Upper lobe of left lung (tissue), 6 donors: ENCODE measurements around the gene NOX5. TPM values are rescaled to one million over a fixed set of nuclear protein-coding genes. Genes with fewer than 3 reads are reported as not detected.

Experiments used
- ATAC-seq, 2 donors: fragments of 200-7000 bp; cut with Tn5 transposase; one replicate each; pipeline ENCODE4 v1.9.1; 2022; ENCODE audit warnings: mild to moderate bottlenecking in 2 of 2, moderate library complexity in 2 of 2; ENCODE audit not compliant: low FRiP score in 2 of 2
- DNase-seq, 2 donors: peaks; one replicate each; pipeline ENCODE4 v3.0.0-alpha.2; 2019 to 2020
- H3K27ac ChIP-seq, 4 donors: fragments of 200-600 bp; sonication (generic); one replicate each; pipeline ENCODE4 v1.5.1; 2016 to 2019
- H3K27me3 ChIP-seq, 4 donors: fragments of 200-600 bp; sonication (generic); one replicate each; pipeline ENCODE4 v1.5.1; 2017 to 2019
- H3K36me3 ChIP-seq, 4 donors: fragments of 200-600 bp; sonication (generic); one replicate each; pipeline ENCODE4 v1.5.1; 2016 to 2019
- H3K4me1 ChIP-seq, 4 donors: fragments of 200-600 bp; sonication (generic); one replicate each; pipeline ENCODE4 v1.5.1; 2018 to 2019
- H3K4me3 ChIP-seq, 4 donors: fragments of 200-600 bp; sonication (generic); one replicate each; pipeline ENCODE4 v1.5.1; 2017 to 2019; ENCODE audit warnings: mild to moderate bottlenecking in 2 of 4, moderate library complexity in 1 of 4
- H3K9me3 ChIP-seq, 4 donors: fragments of 200-600 bp; sonication (generic); one replicate each; pipeline ENCODE4 v1.5.1; 2018 to 2019
- CTCF ChIP-seq, 6 experiments: fragments of 450-650 bp in 4 of 6; fragments of 200-600 bp in 2 of 6; sonication (generic) in 2 of 6; IDR thresholded peaks; one replicate each; pipeline ENCODE4 v1.5.1; 2016 to 2019; ENCODE audit warnings: antibody characterized with exemption in 6 of 6
- EP300 ChIP-seq, 4 donors: sonication (generic); formaldehyde crosslinking; IDR thresholded peaks; one replicate each; pipeline ENCODE4 v1.5.1; 2017; ENCODE audit warnings: antibody characterized with exemption in 4 of 4, control low read depth in 2 of 4
- POLR2A ChIP-seq, 4 donors: fragments of 450-650 bp; IDR thresholded peaks; one replicate each; pipeline ENCODE4 v1.5.1; 2016 to 2017; ENCODE audit warnings: antibody characterized with exemption in 4 of 4, mild to moderate bottlenecking in 2 of 4
- POLR2AphosphoS5 ChIP-seq, 2 donors: sonication (generic); formaldehyde crosslinking; IDR thresholded peaks; one replicate each; pipeline ENCODE4 v1.5.1; 2017; ENCODE audit warnings: antibody characterized with exemption in 2 of 2
- WGBS, 2 donors: methylation state at CpG; one replicate each; pipeline ENCODE4 v1.1.5; 2017 to 2018; 5-methylcytosine and 5-hydroxymethylcytosine counted together
- total RNA-seq, 6 donors: library from RNA; depleted of rRNA in 4 of 6; stranded (reverse); fragments of >200 nt in 4 of 6; gene quantifications; one replicate each; pipeline versions ENCODE4 v1.1.0 to v1.2.1, GENCODE V29; 2016 to 2021
- donor health status: DM: no; HTN: no; CAD: no; lungs with moderate emphysema.
- donor health status: DM: no; HTN: yes; CAD: no; lungs with severe emphysema.

Gene NOX5
- total RNA-seq, 6 donors from 2014 or later = 0.20 to 5.7 (median 1.4) TPM; not detected in 2

- whole genome bisulfite sequencing, 2 donors = 79 to 87% methylated on average over 5 of the region's 5 CpGs
- no peaks in the 10 kb centered on the region for H3K27me3 ChIP-seq
- TF ChIP-seq POLR2AphosphoS5 (IDR thresholded peaks at IDR 0.05) (no peak), POLR2A (IDR thresholded peaks at IDR 0.05) (no peak), EP300 (IDR thresholded peaks at IDR 0.05) (no peak), CTCF (IDR thresholded peaks at IDR 0.05) (no peak)
Measured at GRCh38 chr15:69016021-69016595, 1.6 kb downstream of the NOX5 start.

GRCh38 chr15:69017978-69018377, 3.5 kb downstream of the NOX5 start:
- DNase-seq (peak; percentile 30 to 41), ATAC-seq (no peak)
- WGBS, 2 donors = 61 to 73% methylated on average over 7 of the region's 7 CpGs
- Histone ChIP-seq H3K36me3 (no peaks in the 10 kb centered on the region), H3K4me1 (no peaks in the 10 kb centered on the region), H3K27me3 (no peaks in the 10 kb centered on the region), H3K27ac (no peak overlapping the region), H3K9me3 (no peaks in the 10 kb centered on the region), H3K4me3 (no peak overlapping the region)
- no peak for TF ChIP-seq POLR2AphosphoS5 (IDR thresholded peaks at IDR 0.05)
- TF ChIP-seq CTCF (IDR thresholded peaks at IDR 0.05) = no peak
- TF ChIP-seq EP300 (IDR thresholded peaks at IDR 0.05) = no peak
- TF ChIP-seq POLR2A (IDR thresholded peaks at IDR 0.05) = no peak

More at GRCh38 chr15:69016021-69016595, 1.6 kb downstream of the NOX5 start:
- H3K9me3 ChIP-seq = no peaks in the 10 kb centered on the region
- H3K27ac ChIP-seq = no peak overlapping the region
- H3K36me3 ChIP-seq = no peaks in the 10 kb centered on the region
- ATAC-seq (no peak), DNase-seq (no peak)
- H3K4me3 ChIP-seq = no peak overlapping the region
- no peaks in the 10 kb centered on the region for H3K4me1 ChIP-seq

GRCh38 chr15:69018951-69019350, 4.5 kb downstream of the NOX5 start:
- 88 to 95% methylated on average over 6 of the region's 6 CpGs for WGBS, 2 donors
- TF ChIP-seq POLR2AphosphoS5 (IDR thresholded peaks at IDR 0.05) = no peak
- no peak for TF ChIP-seq POLR2A (IDR thresholded peaks at IDR 0.05)
- TF ChIP-seq CTCF (IDR thresholded peaks at IDR 0.05) = no peak
- no peak for TF ChIP-seq EP300 (IDR thresholded peaks at IDR 0.05)
- DNase-seq (no peak), ATAC-seq (no peak)
- H3K4me3 ChIP-seq = no peak overlapping the region
- H3K4me1 ChIP-seq = no peaks in the 10 kb centered on the region
- H3K27ac ChIP-seq = no peak overlapping the region
- H3K27me3 ChIP-seq = no peaks in the 10 kb centered on the region
- H3K36me3 ChIP-seq = no peaks in the 10 kb centered on the region
- H3K9me3 ChIP-seq = no peaks in the 10 kb centered on the region

- H3K27me3 ChIP-seq = no peaks in the 10 kb centered on the region
- no peaks in the 10 kb centered on the region for H3K36me3 ChIP-seq
- no peak for DNase-seq
- WGBS, 2 donors = 82 to 85% methylated on average over 2 of the region's 2 CpGs
- no peaks in the 10 kb centered on the region for H3K4me1 ChIP-seq
- TF ChIP-seq CTCF (IDR thresholded peaks at IDR 0.05) (no peak), POLR2A (IDR thresholded peaks at IDR 0.05) (no peak), EP300 (IDR thresholded peaks at IDR 0.05) (no peak), POLR2AphosphoS5 (IDR thresholded peaks at IDR 0.05) (no peak)
- H3K9me3 ChIP-seq = no peaks in the 10 kb centered on the region
- H3K4me3 ChIP-seq = no peak overlapping the region
- no peak overlapping the region for H3K27ac ChIP-seq
- no peak for ATAC-seq
Measured at GRCh38 chr15:69021895-69022294, 7.4 kb downstream of the NOX5 start.

GRCh38 chr15:69025320-69025719, 10.8 kb downstream of the NOX5 start:
- Histone ChIP-seq H3K27ac (no peak overlapping the region), H3K4me1 (no peaks in the 10 kb centered on the region), H3K36me3 (no peaks in the 10 kb centered on the region), H3K27me3 (no peaks in the 10 kb centered on the region), H3K4me3 (no peak overlapping the region), H3K9me3 (no peaks in the 10 kb centered on the region)
- 84 to 91% methylated on average over 5 of the region's 5 CpGs for WGBS, 2 donors
- no peak for DNase-seq
- TF ChIP-seq CTCF (IDR thresholded peaks at IDR 0.05) = no peak
- no peak for TF ChIP-seq POLR2A (IDR thresholded peaks at IDR 0.05)
- TF ChIP-seq POLR2AphosphoS5 (IDR thresholded peaks at IDR 0.05) = no peak
- no peak for TF ChIP-seq EP300 (IDR thresholded peaks at IDR 0.05)
- no peak for ATAC-seq
